H1 (cell line): ENCODE data around the gene CACNA1G. TPM values are rescaled to one million over a fixed set of nuclear protein-coding genes. Genes with fewer than 3 reads are reported as not detected.

Experiments used
- ASH2L ChIP-seq: fragments of 200-600, 300-600 bp; sonication (generic); IDR thresholded peaks from one replicate; pipeline ENCODE4 v1.7.1; 2017; ENCODE audit warnings: low read length
- CBX5 ChIP-seq: fragments of 300-800, 300-1000 bp; sonication (generic); IDR thresholded peaks from 2 replicates; pipeline ENCODE4 v1.7.1; 2016; ENCODE audit warnings: antibody characterized with exemption, low read length, low read depth
- CBX8 ChIP-seq: fragments of 300-800, 300-1000 bp; sonication (generic); IDR thresholded peaks from 2 replicates; pipeline ENCODE4 v1.7.1; 2016; ENCODE audit warnings: low read depth, low read length, borderline replicate concordance
- CHD1 ChIP-seq: IDR thresholded peaks from 2 replicates; pipeline ENCODE4 v1.6.1; 2012; ENCODE audit warnings: low read depth, low read length, improper control_type of control experiment
- CHD2 ChIP-seq: IDR thresholded peaks from 2 replicates; pipeline ENCODE4 v1.6.1; 2012; ENCODE audit warnings: low read length, improper control_type of control experiment
- CHD7 ChIP-seq: fragments of 300-600 bp; sonication (generic); IDR thresholded peaks from 2 replicates; pipeline ENCODE4 v1.7.1; 2012; ENCODE audit warnings: low read length, moderate library complexity, mild to moderate bottlenecking, inconsistent platforms; ENCODE audit not compliant: insufficient replicate concordance
- FOSL1 ChIP-seq: IDR thresholded peaks from 2 replicates; pipeline ENCODE4 v1.6.1; 2011; ENCODE audit warnings: mild to moderate bottlenecking, low read depth, low read length, moderate library complexity; ENCODE audit not compliant: insufficient read depth
- JUN ChIP-seq: IDR thresholded peaks from 2 replicates; pipeline ENCODE4 v1.6.1; 2011; ENCODE audit warnings: low read depth, mild to moderate bottlenecking, improper control_type of control experiment, low read length
- KDM1A ChIP-seq: fragments of 200-600, 300-600 bp; sonication (generic); IDR thresholded peaks from 2 replicates; pipeline ENCODE4 v1.7.1; 2016; ENCODE audit warnings: mild to moderate bottlenecking, low read length, borderline replicate concordance
- POLR2A ChIP-seq, 2 experiments: IDR thresholded peaks; 1 replicate in 1 of 2; 2 replicates in 1 of 2; pipeline ENCODE4 v1.6.1; 2011; ENCODE audit warnings: low read depth in 2 of 2, low read length in 2 of 2, mild to moderate bottlenecking in 2 of 2; ENCODE audit errors: control extremely low read depth in 1 of 2
- polyA plus RNA-seq, 7 experiments: library from polyadenylated mRNA; depleted of rRNA in 3 of 7; stranded (reverse) in 5 of 7; unstranded in 2 of 7; fragments of >200 nt in 5 of 7; fragments of 200-250 nt in 2 of 7; gene quantifications; 1 replicate in 5 of 7; 2 replicates in 1 of 7; 4 replicates in 1 of 7; pipeline versions ENCODE4 v1.2.1 to v1.2.3, GENCODE V29; 2011 to 2013; ENCODE audit warnings: missing spikeins in 2 of 7, mixed read lengths in 2 of 7
- total RNA-seq: library from RNA; stranded (reverse); fragmentation: NEBNext Ultra II Directional; extraction: Animal tissue kit (Norgen Biotek cat#: 25700); gene quantifications from 2 replicates; pipeline ENCODE4 v1.2.1, GENCODE V29; 2021
- TF ChIP-seq, protein P1 (sequence below): IDR thresholded peaks from 2 replicates; pipeline ENCODE4 v1.6.1; 2012; ENCODE audit warnings: low read length, inconsistent platforms

CACNA1G gene
- total and polyA plus RNA-seq, 2 of the 8 experiments (the other 6 are each of a cell fraction or from before 2014, with no cell fraction given): 2.9 to 4.9 TPM

DNA sequence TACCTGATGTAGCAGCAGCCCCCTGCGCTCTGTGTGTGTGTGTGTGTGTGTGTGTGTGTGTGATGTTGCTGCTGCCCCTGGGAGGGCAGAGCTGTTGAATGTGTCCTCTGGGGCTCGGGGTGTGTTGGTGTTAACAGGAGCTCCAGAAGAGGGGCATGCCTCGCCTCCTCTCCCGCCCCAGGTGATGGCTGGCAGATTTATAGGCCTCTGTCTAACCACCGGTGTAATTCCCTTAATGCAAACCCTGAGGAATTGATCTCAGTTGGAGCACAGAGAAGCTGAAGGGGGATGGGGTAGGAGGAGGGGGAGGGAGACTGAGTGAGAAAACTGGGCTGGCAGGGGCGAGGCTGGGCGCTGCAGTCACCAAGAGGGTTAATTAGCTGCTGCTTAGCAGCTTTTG, 10.0 kb downstream of the CACNA1G start (continued):
- TF ChIP-seq CHD7 (no peak), ASH2L (no peak), JUN (no peak), CBX5 (no peak), KDM1A (no peak), POLR2A (IDR thresholded peaks at IDR 0.05; ENCODE audit: control extremely low read depth in 1 of 2, low read depth in 2 of 2, low read length in 2 of 2) (no peak), CHD2 (no peak), CHD1 (no peak), FOSL1 (no peak), CBX8 (no peak)
- TF ChIP-seq, protein P1, sequence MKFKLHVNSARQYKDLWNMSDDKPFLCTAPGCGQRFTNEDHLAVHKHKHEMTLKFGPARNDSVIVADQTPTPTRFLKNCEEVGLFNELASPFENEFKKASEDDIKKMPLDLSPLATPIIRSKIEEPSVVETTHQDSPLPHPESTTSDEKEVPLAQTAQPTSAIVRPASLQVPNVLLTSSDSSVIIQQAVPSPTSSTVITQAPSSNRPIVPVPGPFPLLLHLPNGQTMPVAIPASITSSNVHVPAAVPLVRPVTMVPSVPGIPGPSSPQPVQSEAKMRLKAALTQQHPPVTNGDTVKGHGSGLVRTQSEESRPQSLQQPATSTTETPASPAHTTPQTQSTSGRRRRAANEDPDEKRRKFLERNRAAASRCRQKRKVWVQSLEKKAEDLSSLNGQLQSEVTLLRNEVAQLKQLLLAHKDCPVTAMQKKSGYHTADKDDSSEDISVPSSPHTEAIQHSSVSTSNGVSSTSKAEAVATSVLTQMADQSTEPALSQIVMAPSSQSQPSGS: no peak
